Gastrocnemius medialis (tissue), 4 donors: ENCODE data around the gene CTSL. TPM values are rescaled to one million over a fixed set of nuclear protein-coding genes. Genes with fewer than 3 reads are reported as not detected.
A peak's percentile ranks its signal among the peaks of the same experiment; 100 is the strongest.

Experiments used
- ATAC-seq, 2 donors: fragments of 150-250 bp; one replicate each; pipeline ENCODE4 v1.9.1; 2016
- DNase-seq, 2 donors: peaks; one replicate each; pipeline ENCODE4 v3.0.0-alpha.2; 2019
- H3K27ac ChIP-seq, 4 donors: fragments of 200-600 bp; sonication (generic); 1 replicate in 1 of 4; 2 replicates in 3 of 4; pipeline ENCODE4 v1.5.1; 2016 to 2018; ENCODE audit warnings: mild to moderate bottlenecking in 2 of 4, moderate library complexity in 1 of 4
- H3K27me3 ChIP-seq, 3 donors: fragments of 200-600 bp; sonication (generic) in 2 of 3; 1 replicate in 1 of 3; 2 replicates in 2 of 3; pipeline versions ENCODE4 v1.5.1 to v1.6.0; 2016 to 2019; ENCODE audit warnings: mild to moderate bottlenecking in 1 of 3, moderate library complexity in 1 of 3
- H3K36me3 ChIP-seq, 2 donors: fragments of 200-600 bp; sonication (generic) in 1 of 2; one replicate each; pipeline ENCODE4 v1.5.1; 2017 to 2018
- H3K4me1 ChIP-seq, 2 donors: fragments of 200-600 bp; sonication (generic) in 1 of 2; one replicate each; pipeline ENCODE4 v1.5.1; 2016 to 2017; ENCODE audit warnings: mild to moderate bottlenecking in 2 of 2
- H3K4me3 ChIP-seq, 4 donors: fragments of 200-600 bp; sonication (generic) in 3 of 4; 1 replicate in 1 of 4; 2 replicates in 3 of 4; pipeline ENCODE4 v1.5.1; 2016 to 2019; ENCODE audit warnings: mild to moderate bottlenecking in 2 of 4
- H3K9me3 ChIP-seq, 3 donors: fragments of 200-600 bp; sonication (generic) in 2 of 3; 1 replicate in 1 of 3; 2 replicates in 2 of 3; pipeline ENCODE4 v1.5.1; 2016 to 2019
- CTCF ChIP-seq, 5 experiments: fragments of 450-650 bp in 3 of 5; fragments of 200-600 bp in 2 of 5; sonication (generic) in 2 of 5; IDR thresholded peaks in 4 of 5; conservative IDR thresholded peaks in 1 of 5; 1 replicate in 4 of 5; 2 replicates in 1 of 5; pipeline ENCODE4 v1.5.1; 2016 to 2019; ENCODE audit warnings: antibody characterized with exemption in 5 of 5, mild to moderate bottlenecking in 3 of 5, moderate library complexity in 3 of 5
- POLR2A ChIP-seq, 2 donors: fragments of 450-650 bp; IDR thresholded peaks; one replicate each; pipeline ENCODE4 v1.6.1; 2017; ENCODE audit warnings: antibody characterized with exemption in 2 of 2, mild to moderate bottlenecking in 2 of 2, moderate library complexity in 2 of 2
- in situ Hi-C, 4 donors: fragments of 200-750 bp; cut with MboI; loops; one replicate each; pipeline versions ENCODE4 v1.15.0 to v1.8.0; 2017; ENCODE audit warnings: low sequenced_read_pairs in 4 of 4
- intact Hi-C: fragments of 100-400 bp; cut with DNase I; formaldehyde crosslinking; loops from one replicate; pipeline ENCODE4 v1.15.1; 2023; ENCODE audit warnings: low total_unique reads
- total RNA-seq, 4 donors: library from RNA; depleted of rRNA; stranded (reverse); fragments of >200 nt; gene quantifications; one replicate each; pipeline versions ENCODE4 v1.1.0 to v1.2.3, GENCODE V29; 2016

CTSL gene
- total RNA-seq, 4 donors from 2014 or later: 37.3 to 110 (median 56.8) TPM

DNA sequence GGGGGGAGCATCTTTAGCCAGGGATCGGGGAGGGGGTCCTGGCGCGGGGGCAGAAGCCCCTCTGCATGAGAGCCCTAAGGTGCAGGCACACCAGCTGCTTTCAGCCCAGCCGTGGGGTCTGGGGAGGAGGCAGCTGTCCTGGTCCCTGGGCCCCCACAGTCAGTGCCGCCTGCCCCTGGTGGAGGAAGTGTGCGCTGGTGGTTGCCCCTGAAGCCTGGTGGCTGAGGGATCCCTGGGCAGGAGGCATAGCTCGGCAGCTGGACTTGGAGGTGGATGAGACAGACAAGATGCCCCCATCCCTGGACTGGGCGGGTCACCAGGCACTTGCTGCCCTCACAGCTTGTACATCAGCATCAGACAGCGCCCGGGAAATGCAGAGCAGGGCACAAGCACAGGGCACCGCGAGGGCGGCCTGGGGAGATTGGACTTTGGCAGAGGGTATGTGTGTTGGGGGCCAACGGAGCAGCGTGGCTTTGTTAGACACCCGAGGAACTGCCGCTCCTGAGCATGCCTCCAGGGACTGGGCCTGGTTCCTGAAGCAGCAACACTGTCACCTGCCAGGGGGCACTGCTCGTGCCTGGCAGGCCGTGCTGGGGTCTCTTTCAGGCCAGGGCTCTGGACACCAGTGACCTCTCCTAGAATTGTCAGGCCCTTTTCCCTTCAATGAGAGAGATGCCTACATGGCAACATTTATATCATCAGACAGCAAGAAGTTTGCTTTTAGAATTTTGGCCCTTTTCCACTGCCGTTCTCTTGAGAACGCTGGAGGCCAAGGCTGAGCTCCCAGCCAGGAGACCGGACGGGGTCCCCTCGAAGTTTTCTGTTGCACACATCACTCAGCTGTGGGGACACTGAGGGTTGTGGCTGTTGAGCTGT lies 41.9 kb upstream of the CTSL start:
- no peak for TF ChIP-seq CTCF (IDR thresholded peaks at IDR 0.05 in 4 of 5, conservative IDR thresholded peaks at IDR 0.05 in 1 of 5)
- no peak for TF ChIP-seq POLR2A (IDR thresholded peaks at IDR 0.05)
- no peaks in the 10 kb centered on the region for H3K9me3 ChIP-seq
- H3K4me1 ChIP-seq: no peaks in the 10 kb centered on the region
- intact Hi-C loops: loop anchor here (1.0 to 5.0 kb wide), 2 partner anchors 43 to 128 kb away; partner anchors contain the start of gene CTSL
- H3K27ac ChIP-seq: no peak overlapping the region
- no peak for ATAC-seq
- no peaks in the 10 kb centered on the region for H3K36me3 ChIP-seq
- in situ Hi-C loops: no loop called here
- no peak for DNase-seq
- H3K27me3 ChIP-seq: no peaks in the 10 kb centered on the region
- no peak overlapping the region for H3K4me3 ChIP-seq

DNA sequence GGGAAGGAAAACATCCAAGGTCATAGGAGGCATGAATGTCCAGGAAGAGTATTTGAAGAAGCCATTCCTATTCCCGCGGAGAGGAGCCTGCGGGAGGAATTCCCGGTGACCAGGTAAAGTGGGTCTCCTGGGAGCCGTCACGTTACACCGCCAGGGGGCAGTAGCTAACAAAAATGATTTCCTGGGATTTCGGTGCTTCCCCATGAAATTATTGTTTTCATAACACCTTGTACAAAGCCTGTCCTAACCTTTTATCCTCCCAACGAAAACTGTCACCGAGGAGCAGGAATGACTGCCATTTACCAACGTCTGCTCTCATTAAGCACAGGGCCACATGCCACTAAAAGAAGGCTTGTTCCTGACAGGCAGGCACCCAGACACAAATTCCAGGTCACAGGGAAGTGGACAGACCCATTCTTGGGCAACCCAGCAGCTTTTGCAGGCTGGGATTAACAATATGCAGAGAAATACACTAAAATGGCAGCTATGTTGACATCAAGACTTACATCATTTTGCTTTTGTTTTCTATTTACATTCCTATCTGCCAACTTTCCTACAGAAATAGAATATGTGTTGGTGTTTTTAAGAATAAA lies 41.2 kb upstream of the CTSL start:
- no peaks in the 10 kb centered on the region for H3K36me3 ChIP-seq
- TF ChIP-seq POLR2A (IDR thresholded peaks at IDR 0.05) (no peak), CTCF (IDR thresholded peaks at IDR 0.05 in 4 of 5, conservative IDR thresholded peaks at IDR 0.05 in 1 of 5) (peak; percentile 31 to 70 (median 64))
- no peaks in the 10 kb centered on the region for H3K4me1 ChIP-seq
- H3K4me3 ChIP-seq: no peak overlapping the region
- intact Hi-C loops: loop anchor here (1.0 to 5.0 kb wide), 2 partner anchors 43 to 128 kb away; partner anchors contain the start of gene CTSL
- DNase-seq (no peak), ATAC-seq (peak; percentile 16 to 60)
- H3K27me3 ChIP-seq: no peaks in the 10 kb centered on the region
- H3K27ac ChIP-seq: no peak overlapping the region
- in situ Hi-C loops: loop anchor here in 2 of 4 donors (5.0 kb wide), 1 partner anchor 128 kb away; no protein-coding TSS in a partner anchor
- H3K9me3 ChIP-seq: no peaks in the 10 kb centered on the region

- intact Hi-C loops (no loop called here), in situ Hi-C loops (loop anchor here in 2 of 4 donors (5.0 kb wide), 1 partner anchor 127 kb away; no protein-coding TSS in a partner anchor)
- Histone ChIP-seq H3K9me3 (no peaks in the 10 kb centered on the region), H3K4me1 (no peaks in the 10 kb centered on the region), H3K27ac (no peak overlapping the region), H3K36me3 (no peaks in the 10 kb centered on the region), H3K27me3 (no peaks in the 10 kb centered on the region), H3K4me3 (no peak overlapping the region)
- no peak for DNase-seq
- TF ChIP-seq POLR2A (IDR thresholded peaks at IDR 0.05) (no peak), CTCF (IDR thresholded peaks at IDR 0.05 in 4 of 5, conservative IDR thresholded peaks at IDR 0.05 in 1 of 5) (no peak)
- no peak for ATAC-seq
Observed at GRCh38 chr9:87685441-87685840, 40.5 kb upstream of the CTSL start.

- intact Hi-C loops: no loop called here
- TF ChIP-seq POLR2A (IDR thresholded peaks at IDR 0.05) (no peak), CTCF (IDR thresholded peaks at IDR 0.05 in 4 of 5, conservative IDR thresholded peaks at IDR 0.05 in 1 of 5) (no peak)
Observed at GRCh38 chr9:87685871-87686519, 39.9 kb upstream of the CTSL start.

More at GRCh38 chr9:87685871-87686519, 39.9 kb upstream of the CTSL start:
- Histone ChIP-seq H3K4me3 (no peak overlapping the region), H3K36me3 (no peaks in the 10 kb centered on the region), H3K27me3 (no peaks in the 10 kb centered on the region), H3K4me1 (no peaks in the 10 kb centered on the region), H3K9me3 (no peaks in the 10 kb centered on the region), H3K27ac (no peak overlapping the region)
- ATAC-seq: no peak
- in situ Hi-C loops: loop anchor here in 2 of 4 donors (5.0 kb wide), 1 partner anchor 126 kb away; no protein-coding TSS in a partner anchor
- DNase-seq: peak in 1 of 2 donors; percentile 23
